A549 (cell line): ENCODE data around the gene PKDCC. TPM values are rescaled to one million over a fixed set of nuclear protein-coding genes. Genes with fewer than 3 reads are reported as not detected.
A peak's percentile ranks its signal among the peaks of the same experiment; 100 is the strongest.

Source experiments
- ATAC-seq, 2 experiments: fragments of 200-7000 bp in 1 of 2; fragments of >200 bp in 1 of 2; cut with Nextera tagmentation in 1 of 2; cut with Tn5 transposase in 1 of 2; 3 replicates each; pipeline versions ENCODE4 v1.8.0 to v1.9.1; 2018 to 2020; ENCODE audit warnings: mild to moderate bottlenecking in 1 of 2, moderate library complexity in 1 of 2
- CTCF ChIA-PET: fragments of 300-600 bp; sonication (Branson Sonifier 250); formaldehyde crosslinking; extraction: SDS; loops from one replicate; lab custom pipeline; 2021; ENCODE audit warnings: antibody characterized with exemption, inconsistent platforms; lab: Yijun Ruan, JAX
- POLR2A ChIA-PET: fragments of 350-600 bp; formaldehyde crosslinking; extraction: SDS; loops from one replicate; lab custom pipeline; 2021; ENCODE audit warnings: antibody characterized with exemption, inconsistent platforms; lab: Yijun Ruan, JAX
- DNase-seq, 2 experiments: peaks; one replicate each; pipeline versions ENCODE4 v3.0.0 to v3.0.0-alpha.2; 2011 to 2016; ENCODE audit warnings: low read depth in 1 of 2, low spot score in 1 of 2
- FAIRE-seq: peaks from 2 replicates; lab custom pipeline; 2011; peaks lifted over from hg19 to GRCh38; lab: Jason Lieb, UNC
- H3K27ac ChIP-seq, 2 experiments: fragments of >200 bp; sonication (Bioruptor Twin); formaldehyde crosslinking; 3 replicates each; pipeline ENCODE4 v1.5.1; 2016 to 2017
- H3K4me1 ChIP-seq: fragments of >200 bp; sonication (Bioruptor Twin); formaldehyde crosslinking; 3 replicates; pipeline ENCODE4 v1.6.1; 2016
- H3K4me2 ChIP-seq: fragments of >200 bp; sonication (Bioruptor Twin); formaldehyde crosslinking; 3 replicates; pipeline ENCODE4 v1.6.1; 2016
- H3K4me3 ChIP-seq: fragments of >200 bp; sonication (Bioruptor Twin); formaldehyde crosslinking; 3 replicates; pipeline ENCODE4 v1.5.1; 2016
- H3K9me3 ChIP-seq: fragments of >200 bp; sonication (Bioruptor Twin); formaldehyde crosslinking; 3 replicates; pipeline ENCODE4 v1.6.1; 2016
- ATOH8 ChIP-seq: fragments of 250-450 bp; sonication (Bioruptor Pico); IDR thresholded peaks from 2 replicates; pipeline ENCODE4 v1.5.0; 2020; ENCODE audit warnings: low read depth, mild to moderate bottlenecking, moderate library complexity
- CEBPB ChIP-seq, 2 experiments: fragments of >200 bp in 1 of 2; sonication (Bioruptor Twin) in 1 of 2; formaldehyde crosslinking in 1 of 2; IDR thresholded peaks; 2 replicates each; pipeline ENCODE4 v1.6.1; 2012 to 2016
- CHD2 ChIP-seq: fragments of 150-350 bp; IDR thresholded peaks from 2 replicates; pipeline ENCODE4 v1.6.1; 2014; ENCODE audit warnings: low read length; ENCODE audit not compliant: partially characterized antibody
- CTCF ChIP-seq: fragments of >200 bp; sonication (Bioruptor Twin); formaldehyde crosslinking; IDR thresholded peaks from 3 replicates; pipeline ENCODE4 v1.5.1; 2016
- EHMT2 ChIP-seq: fragments of 200-600 bp; sonication (generic); IDR thresholded peaks from 2 replicates; pipeline ENCODE4 v1.6.1; 2016; ENCODE audit warnings: antibody characterized with exemption, low read depth, mild to moderate bottlenecking, moderate library complexity
- JUNB ChIP-seq: fragments of >200 bp; sonication (Bioruptor Twin); formaldehyde crosslinking; IDR thresholded peaks from 2 replicates; pipeline ENCODE4 v1.6.1; 2016
- PBX3 ChIP-seq: IDR thresholded peaks from 2 replicates; pipeline ENCODE4 v1.6.1; 2012
- RAD21 ChIP-seq, 2 experiments: fragments of >200 bp in 1 of 2; sonication (Bioruptor Twin) in 1 of 2; formaldehyde crosslinking in 1 of 2; IDR thresholded peaks in 1 of 2; conservative IDR thresholded peaks in 1 of 2; 2 replicates in 1 of 2; 3 replicates in 1 of 2; pipeline ENCODE4 v1.6.1; 2012 to 2018; ENCODE audit warnings: inconsistent platforms in 1 of 2
- WGBS: methylation state at CpG from one replicate; pipeline ENCODE4 v1.1.6; 2017; ENCODE audit errors: missing lambda C conversion rate; 5-methylcytosine and 5-hydroxymethylcytosine counted together
- polyA plus RNA-seq, 4 experiments: library from polyadenylated mRNA; depleted of rRNA in 3 of 4; stranded (reverse); fragments of >200 nt; fragmentation: RNase III in 1 of 4; extraction: RNeasy Plus Mini Kit Qiagen cat#74134 plus additional on column Dnase treatment in 1 of 4; gene quantifications; 2 replicates in 3 of 4; 3 replicates in 1 of 4; pipeline ENCODE4 v1.2.3, GENCODE V29; 2011 to 2017

PKDCC gene
- polyA plus RNA-seq, 2 of the 4 experiments (the other 2 are of a cell fraction), result 30.0 to 64.5 TPM

- Histone ChIP-seq H3K27ac (no peak overlapping the region; a peak in 2 of 6 replicates), H3K4me1 (peaks cover 12% of the 10 kb centered on the region; the same call in 2 of the 3 replicates), H3K4me2 (no peak overlapping the region), H3K4me3 (no peak overlapping the region), H3K9me3 (no peaks in the 10 kb centered on the region)
- WGBS, result 68% methylated on average over 2 of the region's 2 CpGs
- ChIA-PET CTCF (interaction anchor here (0.7 to 14.2 kb wide), 5 partner anchors 11 to 221 kb away, joined by 3 to 146 read pairs (median 14); partner anchors contain the start of gene PKDCC), POLR2A (no interaction called here)
- DNase-seq, result no peak
- peak in 1 of 2 experiments; percentile 49; a peak in 2 of 6 replicates for ATAC-seq
- no peak for FAIRE-seq
- TF ChIP-seq ATOH8 (CRISPR knock-in tag) (no peak), RAD21 (conservative IDR thresholded peaks at IDR 0.05 in 1 of 2, IDR thresholded peaks at IDR 0.05 in 1 of 2) (0 out of 5 replicates have a peak, but pooled peaks of 1 of the 2 experiments have one; percentile 3)
These were observed 26.8 kb downstream of the PKDCC start for GRCh38 chr2:42074661-42075060.

- ChIA-PET CTCF (interaction anchor here (1.3 to 16.8 kb wide), 6 partner anchors 8 to 223 kb away, joined by 3 to 761 read pairs (median 15); no protein-coding TSS in a partner anchor), POLR2A (no interaction called here)
- H3K27ac ChIP-seq, result 0 out of 6 replicates have a peak overlapping the region, but pooled peaks of 1 of the 2 experiments have one; percentile 4
- ATAC-seq (no peak), DNase-seq (no peak), FAIRE-seq (no peak)
- 68% methylated on average over 10 of the region's 10 CpGs for WGBS
- TF ChIP-seq CEBPB (IDR thresholded peaks at IDR 0.05) (no peak), CTCF (no peak), EHMT2 (no peak), PBX3 (no peak), CHD2 (no peak)
- no peak overlapping the region for H3K4me2 ChIP-seq
- no peaks in the 10 kb centered on the region for H3K9me3 ChIP-seq
- peaks cover 12% of the 10 kb centered on the region; the same call in 2 of the 3 replicates for H3K4me1 ChIP-seq
- H3K4me3 ChIP-seq, result no peak overlapping the region
These were observed 28.8 kb downstream of the PKDCC start for GRCh38 chr2:42076357-42077225.

- 67% methylated on average over 2 of the region's 2 CpGs for WGBS
- Histone ChIP-seq H3K9me3 (no peaks in the 10 kb centered on the region), H3K27ac (peak overlapping the region in 1 of 2 experiments; percentile 17; a peak in 1 of 6 replicates), H3K4me2 (no peak overlapping the region), H3K4me1 (peaks cover 5% of the 10 kb centered on the region; the same call in 2 of the 3 replicates), H3K4me3 (no peak overlapping the region)
- ChIA-PET POLR2A (no interaction called here), CTCF (interaction anchor here (1.1 to 16.8 kb wide), 8 partner anchors 8 to 224 kb away, joined by 3 to 761 read pairs (median 12); no protein-coding TSS in a partner anchor)
- DNase-seq (no peak), FAIRE-seq (no peak), ATAC-seq (peak in 1 of 2 experiments; percentile 68; a peak in 3 of 6 replicates)
- TF ChIP-seq CEBPB (IDR thresholded peaks at IDR 0.05) (no peak), CTCF (0 out of 3 replicates have a peak, but pooled peaks have one; percentile 10), RAD21 (conservative IDR thresholded peaks at IDR 0.05 in 1 of 2, IDR thresholded peaks at IDR 0.05 in 1 of 2) (peak; percentile 32 to 50; a peak in 4 of 5 replicates), JUNB (no peak)
These were observed 29.5 kb downstream of the PKDCC start for GRCh38 chr2:42077343-42077742.
